GM15510 (cell line): ENCODE data around the gene FSCN2.

ENCODE experiments used
- POLR2A ChIP-seq: IDR thresholded peaks from 3 replicates; pipeline ENCODE4 v1.6.1; 2011; ENCODE audit warnings: borderline replicate concordance; ENCODE audit not compliant: insufficient read length; ENCODE audit errors: extremely low read depth

The FSCN2 gene

GRCh38 chr17:81524039-81524864 is 3.9 kb upstream of the FSCN2 start:
- TF ChIP-seq POLR2A = no peak

DNA sequence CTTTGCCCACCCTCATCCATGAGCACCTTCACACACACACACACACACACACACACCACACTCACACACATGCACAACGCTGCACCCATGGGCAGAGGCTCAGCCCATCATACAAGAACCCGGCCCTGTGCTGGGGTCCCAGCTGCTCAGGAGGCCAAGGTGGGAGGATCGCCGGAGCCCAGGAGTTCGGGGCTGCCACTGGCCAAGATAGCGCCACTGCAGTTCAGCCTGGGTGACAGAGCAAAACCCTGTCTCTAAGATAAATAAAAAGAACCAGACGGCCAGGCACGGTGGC is 3.4 kb upstream of the FSCN2 start:
- TF ChIP-seq POLR2A = no peak

GRCh38 chr17:81526662-81527571 is 1.3 kb upstream of the FSCN2 start:
- TF ChIP-seq POLR2A = no peak

DNA sequence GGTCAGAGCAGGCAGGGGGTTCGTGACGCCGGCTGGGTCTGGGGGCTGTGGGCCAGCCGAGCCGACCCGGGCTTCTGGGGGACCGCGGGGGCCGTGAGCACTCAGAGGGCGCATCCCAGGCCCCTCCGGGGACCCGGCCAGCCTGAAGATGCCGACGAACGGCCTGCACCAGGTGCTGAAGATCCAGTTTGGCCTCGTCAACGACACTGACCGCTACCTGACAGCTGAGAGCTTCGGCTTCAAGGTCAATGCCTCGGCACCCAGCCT is 140 bp downstream of the FSCN2 start:
- TF ChIP-seq POLR2A = no peak

DNA sequence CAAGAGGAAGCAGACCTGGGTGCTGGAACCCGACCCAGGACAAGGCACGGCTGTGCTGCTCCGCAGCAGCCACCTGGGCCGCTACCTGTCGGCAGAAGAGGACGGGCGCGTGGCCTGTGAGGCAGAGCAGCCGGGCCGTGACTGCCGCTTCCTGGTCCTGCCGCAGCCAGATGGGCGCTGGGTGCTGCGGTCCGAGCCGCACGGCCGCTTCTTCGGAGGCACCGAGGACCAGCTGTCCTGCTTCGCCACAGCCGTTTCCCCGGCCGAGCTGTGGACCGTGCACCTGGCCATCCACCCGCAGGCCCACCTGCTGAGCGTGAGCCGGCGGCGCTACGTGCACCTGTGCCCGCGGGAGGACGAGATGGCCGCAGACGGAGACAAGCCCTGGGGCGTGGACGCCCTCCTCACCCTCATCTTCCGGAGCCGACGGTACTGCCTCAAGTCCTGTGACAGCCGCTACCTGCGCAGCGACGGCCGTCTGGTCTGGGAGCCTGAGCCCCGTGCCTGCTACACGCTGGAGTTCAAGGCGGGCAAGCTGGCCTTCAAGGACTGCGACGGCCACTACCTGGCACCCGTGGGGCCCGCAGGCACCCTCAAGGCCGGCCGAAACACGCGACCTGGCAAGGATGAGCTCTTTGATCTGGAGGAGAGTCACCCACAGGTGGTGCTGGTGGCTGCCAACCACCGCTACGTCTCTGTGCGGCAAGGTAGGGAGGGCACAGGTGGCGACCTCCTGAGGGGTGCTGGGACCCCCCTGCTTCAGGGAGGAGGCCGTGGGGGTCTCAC is 667 bp downstream of the FSCN2 start:
- TF ChIP-seq POLR2A = no peak

- no peak for TF ChIP-seq POLR2A
These were observed 1.2 kb downstream of the FSCN2 start for GRCh38 chr17:81529437-81529803.

GRCh38 chr17:81532490-81533287 is 4.5 kb downstream of the FSCN2 start:
- no peak for TF ChIP-seq POLR2A

- TF ChIP-seq POLR2A = no peak
These were observed 5.4 kb downstream of the FSCN2 start for GRCh38 chr17:81533339-81534141.

DNA sequence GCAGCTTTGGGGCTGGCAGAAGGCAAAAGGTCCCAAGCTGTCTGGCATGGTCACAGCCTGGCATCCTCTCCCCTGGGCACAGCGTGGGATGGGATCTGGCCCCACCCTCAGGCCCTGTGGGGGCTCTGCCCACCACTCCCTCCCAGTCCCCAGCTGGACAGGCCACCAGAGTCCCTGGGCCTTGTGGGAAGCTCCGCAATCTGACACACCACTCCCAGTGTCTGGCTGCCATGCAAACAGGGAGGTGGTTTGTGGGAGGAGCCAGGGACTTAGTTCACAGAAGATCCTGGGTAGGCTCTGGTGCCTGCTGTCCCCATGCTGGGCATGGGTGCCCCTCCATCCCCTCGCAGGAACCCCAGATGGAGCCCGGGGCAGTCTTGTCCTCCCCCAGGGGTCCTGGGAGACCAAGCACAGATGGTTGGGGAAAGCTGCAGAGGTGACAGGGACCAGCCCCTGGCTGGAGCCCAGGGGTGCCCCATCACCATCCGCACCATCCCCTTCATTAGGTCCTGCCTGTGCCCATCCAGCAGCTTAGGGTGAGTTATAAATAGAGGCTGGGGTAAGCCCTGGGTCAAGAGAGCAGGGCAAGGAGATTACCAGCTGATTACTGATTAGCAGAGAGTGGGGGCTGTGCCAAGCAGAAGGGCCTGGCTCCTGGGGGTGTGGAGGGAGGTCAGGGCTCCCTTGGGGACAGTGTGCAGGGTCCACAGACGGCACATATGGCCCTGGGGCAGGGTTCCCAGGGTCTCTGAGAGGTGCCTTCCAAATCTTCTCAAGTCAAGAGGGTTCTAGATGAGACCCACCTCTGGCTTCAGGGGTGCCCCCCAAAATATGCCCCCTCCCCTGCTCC is 6.2 kb downstream of the FSCN2 start:
- TF ChIP-seq POLR2A = no peak

DNA sequence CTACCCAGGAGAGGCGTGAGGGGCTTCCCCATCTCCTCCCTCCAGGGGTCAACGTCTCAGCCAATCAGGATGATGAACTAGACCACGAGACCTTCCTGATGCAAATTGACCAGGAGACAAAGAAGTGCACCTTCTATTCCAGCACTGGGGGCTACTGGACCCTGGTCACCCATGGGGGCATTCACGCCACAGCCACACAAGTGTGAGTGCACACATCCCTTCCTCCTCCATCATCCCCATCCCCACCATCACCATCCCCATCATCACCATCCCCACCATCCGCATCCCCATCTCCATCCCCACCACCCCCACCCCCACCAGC is 6.8 kb downstream of the FSCN2 start:
- no peak for TF ChIP-seq POLR2A

DNA sequence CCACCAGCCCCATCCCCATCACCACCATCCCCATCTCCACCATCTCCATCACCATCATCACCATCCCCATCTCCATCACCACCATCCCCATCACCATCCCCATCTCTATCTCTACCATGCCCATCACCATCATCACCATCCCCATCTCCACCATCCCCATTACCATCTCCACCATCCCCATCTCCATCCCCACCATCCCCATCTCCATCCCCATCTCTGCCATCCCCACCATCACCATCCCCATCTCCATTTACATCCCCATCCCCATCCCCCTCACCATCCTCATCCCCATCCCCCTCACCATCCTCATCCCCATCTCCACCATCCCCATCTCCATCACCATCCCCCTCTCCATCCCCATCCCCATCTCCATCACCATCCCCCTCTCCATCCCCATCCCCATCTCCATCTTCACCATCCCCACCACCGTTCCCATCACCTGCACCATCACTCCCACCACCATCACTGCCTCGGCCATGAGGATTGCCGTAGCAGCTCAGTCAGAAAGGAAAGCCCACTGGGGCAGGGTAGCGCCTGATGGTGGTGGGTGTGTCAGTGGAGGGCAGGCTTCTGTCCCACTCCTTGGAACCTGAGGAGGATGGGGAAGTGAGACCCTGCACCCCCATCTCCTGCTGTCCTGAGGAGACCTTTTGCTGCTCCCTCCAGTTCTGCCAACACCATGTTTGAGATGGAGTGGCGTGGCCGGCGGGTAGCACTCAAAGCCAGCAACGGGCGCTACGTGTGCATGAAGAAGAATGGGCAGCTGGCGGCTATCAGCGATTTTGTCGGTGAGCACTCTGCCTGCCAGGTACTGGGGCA is 7.5 kb downstream of the FSCN2 start:
- no peak for TF ChIP-seq POLR2A
